ENCODE results near the gene TCF3.

DNA sequence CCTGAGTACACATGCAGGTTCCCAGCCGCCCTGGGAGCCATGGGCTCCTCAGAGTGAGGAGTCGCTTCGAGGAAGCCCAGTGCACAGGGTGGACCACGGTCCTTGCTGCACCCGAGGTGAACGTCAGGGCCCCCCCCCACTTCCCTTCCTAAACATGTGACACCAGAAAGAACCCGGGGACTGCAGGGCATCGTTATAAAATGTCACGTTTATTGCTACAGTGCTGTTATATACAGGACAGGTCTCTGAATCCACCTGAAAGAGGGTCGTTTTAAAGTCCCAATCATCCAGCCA lies 43.4 kb downstream of the TCF3 start:
- TF ChIP-seq, protein P1, sequence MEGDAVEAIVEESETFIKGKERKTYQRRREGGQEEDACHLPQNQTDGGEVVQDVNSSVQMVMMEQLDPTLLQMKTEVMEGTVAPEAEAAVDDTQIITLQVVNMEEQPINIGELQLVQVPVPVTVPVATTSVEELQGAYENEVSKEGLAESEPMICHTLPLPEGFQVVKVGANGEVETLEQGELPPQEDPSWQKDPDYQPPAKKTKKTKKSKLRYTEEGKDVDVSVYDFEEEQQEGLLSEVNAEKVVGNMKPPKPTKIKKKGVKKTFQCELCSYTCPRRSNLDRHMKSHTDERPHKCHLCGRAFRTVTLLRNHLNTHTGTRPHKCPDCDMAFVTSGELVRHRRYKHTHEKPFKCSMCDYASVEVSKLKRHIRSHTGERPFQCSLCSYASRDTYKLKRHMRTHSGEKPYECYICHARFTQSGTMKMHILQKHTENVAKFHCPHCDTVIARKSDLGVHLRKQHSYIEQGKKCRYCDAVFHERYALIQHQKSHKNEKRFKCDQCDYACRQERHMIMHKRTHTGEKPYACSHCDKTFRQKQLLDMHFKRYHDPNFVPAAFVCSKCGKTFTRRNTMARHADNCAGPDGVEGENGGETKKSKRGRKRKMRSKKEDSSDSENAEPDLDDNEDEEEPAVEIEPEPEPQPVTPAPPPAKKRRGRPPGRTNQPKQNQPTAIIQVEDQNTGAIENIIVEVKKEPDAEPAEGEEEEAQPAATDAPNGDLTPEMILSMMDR (conservative IDR thresholded peaks at IDR 0.05; ENCODE audit: low read length) = no peak
- no peak for TF ChIP-seq EZH2phosphoT487 (IDR thresholded peaks at IDR 0.05; ENCODE audit: borderline replicate concordance)
